GM20000 (cell line): ENCODE measurements around the gene FAM228B.

Experiments
- DNase-seq: peaks from one replicate; pipeline ENCODE4 v3.0.0; 2012; ENCODE audit warnings: low spot score
- TF ChIP-seq, protein P1 (sequence below): IDR thresholded peaks from 2 replicates; pipeline ENCODE4 v1.5.1; 2012; ENCODE audit warnings: mild to moderate bottlenecking, control low read depth; ENCODE audit errors: extremely low read depth, missing control alignments

FAM228B gene

DNA sequence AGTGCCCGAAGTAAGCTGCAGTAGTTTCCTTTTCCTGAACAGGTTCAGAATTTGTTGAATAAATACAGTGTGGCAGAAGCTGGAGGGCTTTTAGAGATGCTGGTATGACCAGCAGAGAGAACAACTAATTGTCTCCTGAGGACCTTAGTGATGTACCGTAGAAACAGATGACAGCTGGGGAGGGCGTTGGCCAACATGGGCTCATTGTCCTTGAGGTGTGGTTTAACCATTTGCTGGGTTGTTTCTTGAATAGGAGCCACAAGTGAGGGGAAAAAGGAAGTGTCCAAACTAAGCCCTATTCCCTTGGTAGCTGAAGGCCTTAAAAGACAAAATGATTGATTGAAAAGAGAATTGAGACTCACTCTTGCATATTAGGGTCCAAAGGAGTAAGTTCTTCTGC is 39.9 kb downstream of the FAM228B start:
- TF ChIP-seq, protein P1, sequence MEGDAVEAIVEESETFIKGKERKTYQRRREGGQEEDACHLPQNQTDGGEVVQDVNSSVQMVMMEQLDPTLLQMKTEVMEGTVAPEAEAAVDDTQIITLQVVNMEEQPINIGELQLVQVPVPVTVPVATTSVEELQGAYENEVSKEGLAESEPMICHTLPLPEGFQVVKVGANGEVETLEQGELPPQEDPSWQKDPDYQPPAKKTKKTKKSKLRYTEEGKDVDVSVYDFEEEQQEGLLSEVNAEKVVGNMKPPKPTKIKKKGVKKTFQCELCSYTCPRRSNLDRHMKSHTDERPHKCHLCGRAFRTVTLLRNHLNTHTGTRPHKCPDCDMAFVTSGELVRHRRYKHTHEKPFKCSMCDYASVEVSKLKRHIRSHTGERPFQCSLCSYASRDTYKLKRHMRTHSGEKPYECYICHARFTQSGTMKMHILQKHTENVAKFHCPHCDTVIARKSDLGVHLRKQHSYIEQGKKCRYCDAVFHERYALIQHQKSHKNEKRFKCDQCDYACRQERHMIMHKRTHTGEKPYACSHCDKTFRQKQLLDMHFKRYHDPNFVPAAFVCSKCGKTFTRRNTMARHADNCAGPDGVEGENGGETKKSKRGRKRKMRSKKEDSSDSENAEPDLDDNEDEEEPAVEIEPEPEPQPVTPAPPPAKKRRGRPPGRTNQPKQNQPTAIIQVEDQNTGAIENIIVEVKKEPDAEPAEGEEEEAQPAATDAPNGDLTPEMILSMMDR = no peak
- no peak for DNase-seq

DNA sequence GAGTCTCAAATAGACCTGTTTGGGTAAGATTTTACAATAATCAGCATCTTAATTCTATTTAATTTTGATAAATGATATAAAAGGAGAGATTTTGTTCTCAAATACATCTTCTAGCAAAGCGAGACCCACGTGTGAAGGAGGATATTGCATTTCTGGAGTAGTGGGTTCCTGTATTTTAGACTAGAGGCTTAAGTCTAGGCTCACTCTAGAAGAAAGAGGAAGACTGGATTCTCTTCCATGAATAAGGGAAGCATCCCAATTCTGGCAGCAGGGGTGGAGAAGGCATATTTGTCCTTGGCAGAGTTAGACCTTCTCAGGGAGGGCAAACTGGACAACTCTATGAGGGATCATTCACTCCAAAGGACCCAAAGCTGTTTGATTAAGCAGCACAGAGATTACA is 40.3 kb downstream of the FAM228B start:
- TF ChIP-seq, protein P1 = no peak
- DNase-seq = no peak

DNA sequence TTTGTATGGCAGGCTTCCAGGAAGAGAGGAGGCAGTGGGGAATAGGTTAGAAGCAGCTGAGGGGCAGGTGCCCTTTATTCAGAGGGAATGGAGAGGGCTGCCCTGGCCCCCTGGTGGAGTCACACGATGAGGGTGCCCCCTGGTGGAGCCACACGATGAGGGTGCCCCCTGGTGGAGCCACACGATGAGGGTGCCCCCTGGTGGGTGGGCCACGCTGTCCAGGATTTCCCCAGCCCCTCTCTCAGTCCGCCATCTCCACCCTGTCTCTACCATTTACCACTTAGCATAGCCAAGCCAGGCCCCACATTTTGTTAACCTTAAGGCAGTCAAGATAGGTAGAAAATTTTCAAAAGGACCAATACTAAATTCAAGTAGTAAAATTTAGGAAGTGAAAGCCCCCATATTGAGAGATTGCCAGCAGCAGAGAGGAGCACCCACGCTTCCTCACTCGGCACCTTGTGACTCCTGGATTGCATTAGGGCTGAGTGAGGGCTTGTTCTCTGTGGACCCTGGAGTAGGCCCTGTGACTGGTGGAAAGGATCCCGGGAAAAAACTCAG is 41.2 kb downstream of the FAM228B start:
- TF ChIP-seq, protein P1 = peak; percentile 58
- peak; percentile 77 for DNase-seq

DNA sequence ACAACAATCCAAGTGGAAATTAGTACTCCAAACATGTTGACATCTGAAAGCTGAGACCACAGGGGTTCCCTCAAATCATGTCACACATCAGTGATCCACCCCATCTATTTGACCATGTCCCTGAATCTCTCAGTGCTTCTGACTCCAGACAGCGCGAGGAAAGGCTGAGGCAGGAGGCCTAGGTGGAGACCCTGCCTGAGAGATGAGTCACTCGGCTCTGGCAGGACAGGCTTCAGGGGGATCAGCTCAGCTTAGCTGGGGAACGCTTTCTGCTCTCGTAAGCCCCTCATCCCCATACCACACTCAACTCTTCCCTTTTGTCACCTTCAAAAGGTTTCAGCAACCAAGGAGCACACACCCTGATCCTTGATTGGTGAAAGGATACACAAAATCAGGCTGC is 45.8 kb downstream of the FAM228B start:
- TF ChIP-seq, protein P1 = no peak
- no peak for DNase-seq

DNA sequence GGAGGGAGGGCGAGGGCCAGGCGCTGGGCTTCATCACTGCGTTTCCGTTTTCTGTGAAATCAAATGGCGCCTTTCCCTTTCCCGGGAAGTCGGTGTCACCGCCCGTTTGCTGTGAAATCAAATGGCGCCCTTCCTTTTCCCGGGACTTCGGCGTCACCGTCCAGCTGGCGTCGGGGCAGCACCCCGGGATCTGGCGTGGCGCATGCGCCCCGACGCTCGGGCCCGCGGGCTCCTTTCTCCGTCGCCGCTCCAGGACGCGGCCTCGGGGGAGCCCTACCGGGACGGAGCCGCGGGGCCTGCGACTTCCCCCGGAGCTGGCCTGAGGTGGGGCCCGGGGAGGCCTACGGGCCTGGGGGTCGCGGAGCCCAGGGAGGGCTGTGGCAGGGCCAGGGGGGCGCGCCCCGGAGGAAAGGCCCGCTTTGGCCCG is 51.6 kb downstream of the FAM228B start, which contains the start of gene FAM228A:
FAM228A (plus strand) TSS at position 203 of the 427 bp plus-strand sequence. CDS start 428 bp downstream, outside the sequence.
- TF ChIP-seq, protein P1 = no peak
- no peak for DNase-seq

DNA sequence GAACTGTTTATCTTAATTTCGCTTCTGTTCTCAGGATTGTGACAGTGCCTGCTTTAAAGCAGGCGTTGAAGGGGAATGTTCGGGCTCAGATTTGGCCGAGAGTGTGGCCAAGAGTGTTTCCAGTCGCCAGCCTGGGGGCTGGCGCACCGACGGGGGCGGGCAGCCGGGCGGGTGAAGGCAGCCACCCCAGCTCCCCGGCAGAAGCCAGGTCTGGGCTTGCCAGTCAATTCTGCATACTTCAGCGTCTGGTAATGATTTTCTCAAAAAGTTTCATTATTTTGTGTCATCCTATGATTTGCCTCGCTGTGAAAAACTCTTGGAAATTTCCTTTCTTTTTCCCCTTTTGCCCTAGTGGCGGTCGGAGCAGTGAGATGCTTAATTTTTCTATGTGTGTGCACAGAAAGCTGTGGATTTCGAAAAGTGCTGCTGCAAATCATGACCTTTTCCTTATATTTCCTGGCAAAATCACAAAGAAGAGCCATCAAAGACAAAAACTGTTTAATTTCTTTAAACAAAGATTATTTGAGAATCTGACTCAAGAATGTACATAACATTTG is 52.4 kb downstream of the FAM228B start:
- DNase-seq = no peak
- TF ChIP-seq, protein P1 = no peak

DNA sequence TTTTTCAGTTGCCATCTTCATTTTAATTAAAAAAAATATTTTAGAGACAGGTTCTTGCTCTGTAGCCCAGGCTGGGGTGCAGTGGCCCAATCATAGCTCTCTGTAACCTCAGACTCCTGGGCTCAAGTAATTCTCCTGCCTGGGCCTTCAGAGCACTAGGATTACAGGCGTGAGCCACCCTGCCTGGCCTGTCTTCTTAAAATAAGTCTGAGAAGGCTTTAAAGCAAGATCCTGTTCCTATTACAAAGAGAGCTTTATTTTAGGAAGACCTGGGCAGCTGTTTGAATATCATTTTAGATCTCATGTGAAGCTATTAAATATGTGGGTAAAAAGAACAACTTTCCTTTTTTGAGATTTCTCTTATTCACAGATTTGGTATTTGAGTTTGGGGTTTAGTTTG is 53.1 kb downstream of the FAM228B start:
- TF ChIP-seq, protein P1 = no peak
- no peak for DNase-seq
